ENCODE data around the gene SLC35G3. TPM values are rescaled to one million over a fixed set of nuclear protein-coding genes. Genes with fewer than 3 reads are reported as not detected.

The SLC35G3 gene
- polyA plus RNA-seq, 2 donors: not detected

DNA sequence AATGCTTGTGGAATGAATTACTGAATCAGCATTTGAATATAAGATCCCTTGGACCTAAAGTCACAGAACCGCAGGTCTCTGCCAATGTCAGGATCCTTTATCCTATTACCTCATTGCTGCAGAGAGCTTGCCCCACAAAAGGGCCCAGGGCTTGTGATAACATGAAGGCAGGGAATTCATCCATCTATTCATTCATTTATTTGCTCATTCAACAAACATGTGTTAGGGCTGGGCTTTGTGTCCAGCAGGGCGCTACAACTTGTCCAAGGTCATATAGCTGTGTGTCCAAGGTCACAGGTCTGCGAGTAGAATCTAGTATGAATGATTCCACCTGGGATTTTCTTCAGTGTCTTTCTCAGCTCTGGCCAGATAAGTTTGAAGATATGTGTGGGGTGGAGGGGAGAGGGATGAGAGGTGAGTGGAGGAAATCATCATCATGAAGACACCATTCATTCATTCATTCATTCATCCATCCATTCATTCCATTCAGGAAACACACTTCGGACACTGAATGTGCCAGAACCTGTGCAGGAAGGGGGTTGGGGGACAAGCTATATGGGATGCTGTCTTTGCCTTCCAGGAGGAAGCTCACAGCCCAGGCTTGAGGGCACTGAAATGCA, 47.9 kb downstream of the SLC35G3 start:
- 60 to 61% methylated on average over 4 of the region's 4 CpGs for WGBS, 2 donors
- Histone ChIP-seq H3K9me3 (ENCODE audit: control insufficient read depth in 2 of 2, insufficient read depth in 1 of 2, low read depth in 1 of 2, low read length in 1 of 2) (no peaks in the 10 kb centered on the region), H3K27me3 (ENCODE audit: control insufficient read depth in 1 of 2, insufficient read depth in 2 of 2, low read length in 2 of 2) (no peaks in the 10 kb centered on the region), H3K4me1 (ENCODE audit: control insufficient read depth in 2 of 2, insufficient read depth in 2 of 2, low read length in 1 of 2) (peaks cover 0 to 2% of the 10 kb centered on the region in 2 donors), H3K36me3 (ENCODE audit: control insufficient read depth in 2 of 2, insufficient read depth in 2 of 2, low read length in 1 of 2) (no peaks in the 10 kb centered on the region), H3K27ac (ENCODE audit: low read depth in 2 of 2, low read length in 1 of 2) (no peak overlapping the region), H3K4me3 (ENCODE audit: low read depth in 1 of 2, low read length in 2 of 2) (no peak overlapping the region)

DNA sequence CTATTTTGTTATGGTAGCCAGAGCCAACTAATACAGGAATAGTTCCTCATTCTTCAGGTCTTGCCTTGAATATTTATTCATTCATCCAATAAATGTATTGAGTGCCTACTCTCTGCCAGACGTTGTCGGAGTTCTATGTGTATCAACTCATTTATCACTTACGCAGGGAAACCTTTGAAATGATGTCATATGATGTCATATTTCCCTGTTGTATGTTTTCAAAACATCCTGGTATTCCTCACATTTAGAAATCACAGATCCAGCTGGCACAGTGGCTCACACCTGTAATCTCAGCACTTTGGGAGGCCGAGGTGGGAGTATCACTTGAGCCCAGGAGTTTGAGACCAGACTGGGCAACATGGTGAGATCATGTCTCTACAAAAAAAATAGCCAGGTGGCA, 49.4 kb downstream of the SLC35G3 start:
- Histone ChIP-seq H3K4me1 (ENCODE audit: control insufficient read depth in 2 of 2, insufficient read depth in 2 of 2, low read length in 1 of 2) (peaks cover 0 to 2% of the 10 kb centered on the region in 2 donors), H3K27ac (ENCODE audit: low read depth in 2 of 2, low read length in 1 of 2) (no peak overlapping the region), H3K4me3 (ENCODE audit: low read depth in 1 of 2, low read length in 2 of 2) (no peak overlapping the region), H3K36me3 (ENCODE audit: control insufficient read depth in 2 of 2, insufficient read depth in 2 of 2, low read length in 1 of 2) (no peaks in the 10 kb centered on the region), H3K9me3 (ENCODE audit: control insufficient read depth in 2 of 2, insufficient read depth in 1 of 2, low read depth in 1 of 2, low read length in 1 of 2) (no peaks in the 10 kb centered on the region), H3K27me3 (ENCODE audit: control insufficient read depth in 1 of 2, insufficient read depth in 2 of 2, low read length in 2 of 2) (no peaks in the 10 kb centered on the region)
- 67 to 83% methylated on average over 4 of the region's 4 CpGs for WGBS, 2 donors

Other genes with a start within 250 kb of the SLC35G3 start
- gene CCT6B, start 232.9 kb downstream of the SLC35G3 start, polyA plus RNA-seq: 1 to 10 TPM in 1 of 2 donors, under 1 TPM in 1; 0.80 to 1.0 TPM
- 1 to 10 TPM; 6.5 to 7.9 TPM for gene ZNF830, start 232.9 kb downstream of the SLC35G3 start, polyA plus RNA-seq
- gene LIG3, start 213.9 kb downstream of the SLC35G3 start, polyA plus RNA-seq: 1 to 10 TPM; 6.2 to 9.2 TPM
- gene RFFL, start 130.7 kb downstream of the SLC35G3 start, polyA plus RNA-seq: 10 to 100 TPM; 13.0 to 18.1 TPM
- 1 to 10 TPM; 2.7 to 3.8 TPM for gene RAD51D, start 74.5 kb downstream of the SLC35G3 start, polyA plus RNA-seq
- gene FNDC8, start 72.8 kb downstream of the SLC35G3 start, polyA plus RNA-seq: under 1 TPM; 0.02 to 0.10 TPM
- gene NLE1, start 52.1 kb downstream of the SLC35G3 start, polyA plus RNA-seq: 1 to 10 TPM; 3.8 to 8.7 TPM
- gene UNC45B, start 46.6 kb downstream of the SLC35G3 start, polyA plus RNA-seq: under 1 TPM; 0.01 to 0.02 TPM
- 1 to 10 TPM; 2.8 to 3.1 TPM for gene SLFN5, start 48.7 kb upstream of the SLC35G3 start, polyA plus RNA-seq
- gene SLFN11, start 179.2 kb upstream of the SLC35G3 start, polyA plus RNA-seq: 1 to 10 TPM; 2.7 to 3.0 TPM
- 1 to 10 TPM; 1.9 to 2.0 TPM for gene SLFN12, start 238.1 kb upstream of the SLC35G3 start, polyA plus RNA-seq